Hippocampal formation (tissue), 2 donors: Measurements from ENCODE around the gene MIF.
"Not testable (repeated sequence)": the region's sequence is repeated elsewhere in the genome, so short reads cannot be mapped to it uniquely, and the experiment has no call there.

Experiments
- DNase-seq, 2 donors: peaks; one replicate each; lab custom pipeline; 2025; lab: John Stamatoyannopoulos, UW

The MIF gene

DNA sequence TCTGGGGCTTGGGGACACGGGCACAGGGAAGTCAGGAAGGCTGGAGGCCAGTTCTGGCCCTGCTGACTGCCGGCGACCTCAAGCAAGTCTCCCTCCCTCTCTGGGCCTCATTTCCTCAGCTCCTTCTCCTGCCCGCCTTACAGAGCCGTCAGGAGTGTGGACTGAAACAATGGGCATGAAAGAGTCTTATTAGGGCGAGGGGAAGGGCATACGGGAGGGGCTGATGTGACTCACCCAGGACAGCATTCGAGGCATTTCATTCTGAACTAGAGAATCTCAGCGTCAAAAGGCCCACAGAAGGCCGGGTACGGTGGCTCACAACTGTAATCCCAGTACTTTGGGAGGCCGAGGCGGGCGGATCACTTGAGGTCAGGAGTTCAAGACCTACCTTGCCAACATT lies 46.0 kb downstream of the MIF start:
- not testable (repeated sequence) for DNase-seq
